ENCODE data around the gene RNF121.
"Not testable (repeated sequence)": the region's sequence is repeated elsewhere in the genome, so short reads cannot be mapped to it uniquely, and the experiment has no call there.

RNF121 gene

GRCh38 chr11:71928737-71929443 lies at the start of gene RNF121:
TSS of gene RNF121 (plus strand) at chr11:71929046. CDS start at chr11:71929062, 16 bp downstream.
- peak; percentile 97 for DNase-seq (ENCODE audit: low spot score)

DNA sequence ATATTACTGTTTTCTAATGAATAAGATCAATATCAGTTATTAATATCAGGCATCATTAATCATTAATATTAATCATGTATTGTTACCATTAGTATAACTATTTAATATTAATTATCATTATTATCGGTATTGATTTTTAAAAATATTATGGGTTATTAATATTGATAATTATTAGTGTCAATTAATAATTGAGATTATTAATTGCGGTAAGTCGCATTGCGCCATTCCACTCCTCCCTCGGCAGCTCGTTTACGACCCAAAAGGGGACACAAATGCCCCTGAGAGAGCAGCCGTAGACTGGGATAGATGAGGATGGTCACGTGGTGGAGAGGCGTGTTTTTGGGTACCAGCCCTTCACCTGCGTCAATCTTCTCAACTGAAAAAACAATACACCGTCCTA lies 43.0 kb upstream of the RNF121 start:
- DNase-seq (ENCODE audit: low spot score), result not testable (repeated sequence)

GRCh38 chr11:71888335-71889010 lies 40.4 kb upstream of the RNF121 start:
- DNase-seq (ENCODE audit: low spot score), result not testable (repeated sequence)

GRCh38 chr11:71889181-71889872 lies 39.5 kb upstream of the RNF121 start:
- not testable (repeated sequence) for DNase-seq (ENCODE audit: low spot score)

- DNase-seq (ENCODE audit: low spot score), result no peak
Measured at GRCh38 chr11:71895961-71896360, 32.9 kb upstream of the RNF121 start.

DNA sequence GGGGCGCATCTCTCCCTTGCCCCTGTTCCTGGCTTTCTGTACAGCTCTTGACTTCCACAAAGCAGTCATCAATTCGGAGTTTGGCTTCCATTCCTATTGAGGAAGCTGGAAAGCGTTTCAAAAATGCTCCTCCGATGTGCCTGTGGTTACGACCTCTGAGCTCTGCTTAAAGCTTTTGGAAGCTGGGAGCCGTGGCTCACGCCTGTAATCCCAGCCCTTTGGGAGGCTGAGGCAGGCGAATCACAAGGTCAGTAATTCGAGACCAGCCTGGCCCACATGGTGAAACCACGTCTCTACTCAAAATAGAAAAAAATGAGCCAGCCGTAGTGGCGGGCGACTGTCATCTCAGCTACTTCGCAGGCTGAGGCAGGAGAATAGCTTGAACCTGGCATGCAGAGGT lies 27.7 kb upstream of the RNF121 start:
- DNase-seq (ENCODE audit: low spot score), result not testable (repeated sequence)

DNA sequence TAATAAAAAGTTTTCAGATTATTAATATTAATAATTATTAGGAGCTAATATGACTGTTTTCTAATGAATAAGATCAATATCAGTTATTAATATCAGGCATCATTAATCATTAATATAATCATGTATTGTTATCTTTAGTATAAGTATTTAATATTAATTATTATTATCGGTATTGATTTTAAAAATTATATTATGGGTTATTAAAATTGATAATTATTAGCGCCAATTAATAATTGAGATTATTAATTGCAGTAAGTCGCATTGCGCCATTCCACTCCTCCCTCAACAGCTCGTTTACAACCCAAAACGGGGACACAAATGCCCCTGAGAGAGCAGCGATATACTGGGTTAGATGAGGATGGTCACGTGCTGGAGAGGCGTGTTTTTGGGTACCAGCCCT lies 20.6 kb upstream of the RNF121 start:
- DNase-seq (ENCODE audit: low spot score), result no peak

GRCh38 chr11:71910775-71911174 lies 18.1 kb upstream of the RNF121 start:
- DNase-seq (ENCODE audit: low spot score), result not testable (repeated sequence)

- DNase-seq (ENCODE audit: low spot score), result not testable (repeated sequence)
Measured at GRCh38 chr11:71911321-71911985, 17.4 kb upstream of the RNF121 start.

- not testable (repeated sequence) for DNase-seq (ENCODE audit: low spot score)
Measured at GRCh38 chr11:71911986-71912340, 16.9 kb upstream of the RNF121 start.

- DNase-seq (ENCODE audit: low spot score), result no peak
Measured at GRCh38 chr11:71913756-71914526, 14.9 kb upstream of the RNF121 start.

- no peak for DNase-seq (ENCODE audit: low spot score)
Measured at GRCh38 chr11:71914617-71915189, 14.1 kb upstream of the RNF121 start.

GRCh38 chr11:71917646-71918140 lies 11.2 kb upstream of the RNF121 start:
- DNase-seq (ENCODE audit: low spot score), result no peak

DNA sequence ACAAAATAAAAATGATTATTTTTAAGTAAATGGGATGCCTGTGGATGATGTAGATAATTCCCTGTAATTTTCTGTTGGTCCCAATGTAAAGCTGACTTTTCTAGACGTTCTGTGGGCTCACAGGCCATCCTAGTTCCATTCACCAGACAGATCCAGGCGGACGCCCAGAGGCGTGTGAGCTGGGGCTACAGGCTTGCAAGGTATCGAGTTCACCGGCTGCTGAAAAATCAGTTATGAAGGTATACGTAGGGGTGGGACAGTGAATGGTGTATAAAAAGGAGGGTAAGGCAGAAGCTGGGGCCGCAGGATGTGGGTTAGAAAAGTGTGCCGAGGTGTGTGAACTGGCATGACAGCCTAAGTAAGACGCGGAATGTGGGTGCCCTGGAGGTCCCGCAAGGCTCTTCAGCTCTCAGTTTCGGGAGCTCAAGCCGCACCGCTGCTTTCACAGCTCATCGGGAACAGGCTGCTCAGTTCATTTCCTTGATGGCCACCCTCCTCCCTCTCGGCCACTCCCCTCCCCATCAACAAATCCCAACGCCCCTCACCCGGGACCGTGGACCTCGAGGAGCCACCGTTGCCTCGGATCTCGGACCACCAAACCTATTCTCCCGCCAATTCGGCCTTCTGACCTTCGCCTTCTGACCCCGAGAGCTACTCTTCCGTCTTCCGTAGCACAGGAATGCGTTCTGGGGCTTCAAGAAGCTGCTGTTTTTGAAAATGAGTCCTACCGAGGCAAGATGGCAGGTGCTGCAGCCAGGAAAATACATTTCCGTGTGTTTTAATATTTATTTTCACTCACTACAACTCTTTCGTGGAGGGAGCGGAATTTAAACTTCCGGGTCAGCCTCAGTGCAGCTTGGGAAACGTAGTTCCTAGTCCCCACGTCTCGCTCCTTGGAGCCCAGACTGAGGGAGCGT lies 768 bp upstream of the RNF121 start, which contains the start of gene XNDC1N:
XNDC1N (minus strand) TSS at position 775 of the 917 bp plus-strand sequence. CDS start 5,241 bp downstream, outside the sequence.
- peak; percentile 95 for DNase-seq (ENCODE audit: low spot score)

DNA sequence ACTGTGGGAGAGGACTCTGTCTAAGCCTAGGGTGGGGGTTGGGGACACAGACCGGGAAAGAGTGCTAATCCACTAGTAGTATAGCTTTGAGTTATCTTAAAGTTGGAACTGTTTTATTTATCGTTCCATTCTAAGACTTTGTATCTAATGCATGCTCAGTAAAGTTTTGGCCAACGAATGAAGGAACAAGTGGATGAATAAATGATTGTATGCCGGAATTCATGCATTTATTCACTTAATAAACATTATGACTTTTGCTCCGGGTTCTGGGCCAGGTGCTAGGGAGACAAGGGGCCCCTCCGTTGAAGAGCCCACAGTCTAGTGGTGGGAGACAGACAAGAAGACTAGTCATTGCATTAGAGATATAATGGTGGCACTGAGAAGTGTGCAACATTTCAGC lies 645 bp downstream of the RNF121 start:
- no peak for DNase-seq (ENCODE audit: low spot score)

DNA sequence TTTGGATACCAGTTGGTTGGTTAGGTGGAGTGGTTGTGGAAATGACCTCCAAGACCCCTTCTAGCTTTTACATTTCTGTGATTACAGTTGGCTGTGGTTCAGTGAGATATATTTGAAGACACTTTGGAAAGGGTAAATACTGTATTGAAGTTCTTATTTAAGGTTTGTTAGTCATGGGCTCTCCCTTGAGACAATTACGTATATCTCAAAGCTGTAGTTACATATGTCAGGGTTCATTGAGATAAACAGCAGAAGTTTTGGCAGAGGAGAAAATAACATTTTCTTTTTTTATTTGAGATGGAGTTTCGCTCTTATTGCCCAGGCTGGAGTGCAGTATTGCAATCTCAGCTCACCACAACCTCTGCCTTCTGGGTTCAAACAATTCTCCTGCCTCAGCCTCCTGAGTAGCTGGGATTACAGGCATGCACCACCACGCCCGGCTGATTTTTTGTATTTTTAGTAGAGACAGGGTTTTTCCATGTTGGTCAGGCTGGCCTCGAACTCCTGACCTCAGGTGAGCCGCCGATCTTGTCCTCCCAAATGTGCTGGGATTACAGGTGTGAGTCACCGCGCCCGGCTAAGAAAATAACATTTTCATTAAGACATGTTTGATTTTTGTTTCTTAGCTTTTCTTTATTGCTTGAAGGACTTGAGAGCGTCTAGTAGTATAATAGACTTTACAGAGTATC lies 1.9 kb downstream of the RNF121 start:
- no peak for DNase-seq (ENCODE audit: low spot score)

GRCh38 chr11:71931245-71931602 lies 2.4 kb downstream of the RNF121 start:
- no peak for DNase-seq (ENCODE audit: low spot score)

GRCh38 chr11:71933141-71933933 lies 4.5 kb downstream of the RNF121 start:
- no peak for DNase-seq (ENCODE audit: low spot score)

DNA sequence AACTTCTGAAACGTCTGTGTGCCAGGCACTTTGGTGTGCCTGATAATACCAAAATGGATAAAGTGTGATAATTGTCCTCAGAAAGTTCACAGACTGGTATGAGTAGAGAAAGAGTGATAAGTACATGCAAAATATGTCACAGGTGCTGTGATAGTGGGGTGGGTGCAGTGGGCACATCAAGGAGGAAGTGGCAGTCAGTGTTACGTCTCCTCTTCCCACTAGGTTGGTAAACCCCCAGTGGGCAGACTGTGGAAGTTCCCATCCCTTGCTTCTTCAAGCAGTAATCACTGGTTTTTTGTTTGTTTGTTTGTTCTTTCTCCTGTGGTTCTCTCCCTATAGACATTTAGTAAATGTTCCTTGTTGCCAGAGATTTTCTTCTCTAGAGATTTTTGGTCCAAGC lies 5.4 kb downstream of the RNF121 start:
- no peak for DNase-seq (ENCODE audit: low spot score)
